Progenitor cell of endocrine pancreas (in vitro differentiated cells): ENCODE results near the gene PPP3CA. TPM values are rescaled to one million over a fixed set of nuclear protein-coding genes. Genes with fewer than 3 reads are reported as not detected.

Experiments used
- DNase-seq: peaks from one replicate; pipeline ENCODE4 v3.0.0; 2021; ENCODE audit warnings: low spot score; ENCODE audit not compliant: unreplicated experiment
- H3K27ac Mint-ChIP-seq: 2 replicates; pipeline ENCODE4 v1.8.0; 2021; ENCODE audit warnings: mild to moderate bottlenecking, moderate library complexity, mixed read lengths
- H3K27me3 Mint-ChIP-seq: 2 replicates; pipeline ENCODE4 v1.8.0; 2021; ENCODE audit warnings: mixed read lengths
- H3K36me3 Mint-ChIP-seq: 2 replicates; pipeline ENCODE4 v1.8.0; 2022; ENCODE audit warnings: mixed read lengths; ENCODE audit not compliant: insufficient read depth
- H3K4me1 Mint-ChIP-seq: 2 replicates; pipeline ENCODE4 v1.8.0; 2021; ENCODE audit warnings: low read depth, mixed read lengths
- H3K4me3 Mint-ChIP-seq: 2 replicates; pipeline ENCODE4 v1.8.0; 2021; ENCODE audit warnings: low read depth, mild to moderate bottlenecking, moderate library complexity, mixed read lengths
- H3K9me3 Mint-ChIP-seq: 2 replicates; pipeline ENCODE4 v1.8.0; 2021; ENCODE audit warnings: low read depth, mixed read lengths
- CTCF ChIP-seq: fragments of 200-600 bp; sonication (generic); IDR thresholded peaks from one replicate; pipeline ENCODE4 v1.5.0; 2021; ENCODE audit warnings: antibody characterized with exemption, mild to moderate bottlenecking; ENCODE audit not compliant: unreplicated experiment
- total RNA-seq: library from RNA; stranded (reverse); gene quantifications from 2 replicates; pipeline ENCODE4 v1.2.1, GENCODE V29; 2021

The PPP3CA gene
- total RNA-seq, 1 donor from 2014 or later = 22.5 TPM

DNA sequence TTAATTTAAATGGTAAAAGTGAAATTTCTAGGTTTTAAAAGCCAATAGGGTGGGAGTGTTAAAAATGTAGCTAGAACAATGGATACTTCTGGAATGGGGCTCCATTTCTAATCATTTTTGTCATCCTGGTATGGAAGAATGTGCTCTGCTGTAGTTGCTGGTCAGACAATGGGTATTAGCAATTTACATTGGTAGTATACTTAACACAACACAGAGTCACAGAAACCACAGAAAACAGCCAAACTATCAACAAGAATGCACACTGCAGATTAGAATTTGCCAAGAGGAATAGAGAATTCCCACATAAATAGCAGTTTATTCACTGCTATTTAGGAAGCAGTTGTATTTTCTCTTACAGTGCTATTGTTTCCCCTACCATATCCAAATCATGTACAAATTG is 319.6 kb downstream of the PPP3CA start:
- no peak overlapping the region for H3K4me3 Mint-ChIP-seq
- no peak for TF ChIP-seq CTCF
- no peaks in the 10 kb centered on the region for H3K4me1 Mint-ChIP-seq
- no peaks in the 10 kb centered on the region for H3K27me3 Mint-ChIP-seq
- no peak overlapping the region for H3K27ac Mint-ChIP-seq
- DNase-seq = no peak
- no peaks in the 10 kb centered on the region for H3K9me3 Mint-ChIP-seq
- H3K36me3 Mint-ChIP-seq = peaks cover 5% of the 10 kb centered on the region

- H3K36me3 Mint-ChIP-seq = peaks cover 6% of the 10 kb centered on the region
- H3K27me3 Mint-ChIP-seq = no peaks in the 10 kb centered on the region
- no peak for TF ChIP-seq CTCF
- no peak overlapping the region for H3K4me3 Mint-ChIP-seq
- H3K9me3 Mint-ChIP-seq = no peaks in the 10 kb centered on the region
- no peak overlapping the region for H3K27ac Mint-ChIP-seq
- H3K4me1 Mint-ChIP-seq = no peaks in the 10 kb centered on the region
- no peak for DNase-seq
Observed at GRCh38 chr4:101025755-101026154, 321.6 kb downstream of the PPP3CA start.

- TF ChIP-seq CTCF = no peak
- no peak for DNase-seq
- Mint-ChIP-seq H3K4me1 (peaks cover 2% of the 10 kb centered on the region), H3K27me3 (no peaks in the 10 kb centered on the region), H3K4me3 (no peak overlapping the region), H3K36me3 (peaks cover 6% of the 10 kb centered on the region), H3K27ac (no peak overlapping the region), H3K9me3 (no peaks in the 10 kb centered on the region)
Observed at GRCh38 chr4:101022151-101023024, 324.9 kb downstream of the PPP3CA start.

DNA sequence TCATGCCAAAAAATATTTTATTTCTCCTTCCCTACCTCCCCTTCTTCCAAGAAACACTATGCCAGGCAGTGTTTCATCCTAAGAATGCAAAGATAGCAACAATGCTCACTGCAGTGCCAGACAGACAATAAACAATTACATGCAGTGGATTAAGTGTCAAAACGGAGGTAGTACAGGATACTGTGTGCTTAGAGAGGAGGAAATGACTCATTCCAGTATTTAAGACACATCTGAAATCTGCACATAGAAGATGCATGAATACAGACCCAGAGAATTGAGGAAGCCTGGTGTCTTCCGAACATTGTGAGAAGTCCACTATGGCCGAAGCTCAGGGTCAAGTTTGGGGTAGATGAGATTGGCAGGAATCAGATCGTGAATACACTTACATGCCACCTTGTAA is 326.4 kb downstream of the PPP3CA start:
- Mint-ChIP-seq H3K36me3 (peaks cover 5% of the 10 kb centered on the region), H3K27ac (no peak overlapping the region), H3K9me3 (no peaks in the 10 kb centered on the region), H3K27me3 (no peaks in the 10 kb centered on the region), H3K4me3 (no peak overlapping the region), H3K4me1 (peaks cover 2% of the 10 kb centered on the region)
- TF ChIP-seq CTCF = no peak
- no peak for DNase-seq

DNA sequence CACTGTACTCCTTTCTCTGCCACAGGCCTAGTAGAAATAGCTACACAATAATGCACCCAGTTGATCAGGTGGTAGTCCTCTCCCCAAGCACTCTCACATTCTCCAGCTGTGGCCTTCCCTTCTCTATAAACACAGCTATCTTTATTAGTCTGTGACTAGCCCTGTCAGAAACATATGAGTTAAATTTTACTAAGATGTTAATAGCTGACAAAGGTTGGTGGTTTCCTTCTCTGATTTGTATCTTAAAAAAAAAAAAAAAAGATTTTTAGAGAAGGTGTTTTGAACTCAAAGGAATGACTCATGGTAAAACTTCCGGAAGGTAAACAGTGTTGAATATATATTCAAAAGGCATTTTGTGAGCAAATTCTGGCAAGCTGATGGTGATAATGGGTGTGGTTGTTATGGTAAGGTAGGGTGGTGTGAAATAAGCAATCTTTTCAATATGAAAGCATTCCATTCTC is 327.4 kb downstream of the PPP3CA start:
- Mint-ChIP-seq H3K27ac (no peak overlapping the region), H3K4me1 (peaks cover 2% of the 10 kb centered on the region), H3K27me3 (no peaks in the 10 kb centered on the region), H3K9me3 (no peaks in the 10 kb centered on the region), H3K36me3 (peaks cover 4% of the 10 kb centered on the region), H3K4me3 (no peak overlapping the region)
- DNase-seq = no peak
- no peak for TF ChIP-seq CTCF
